Measurements from ENCODE around the gene GOLGA8F.
"Not testable (repeated sequence)": the region's sequence is repeated elsewhere in the genome, so short reads cannot be mapped to it uniquely, and the experiment has no call there.

GOLGA8F gene

DNA sequence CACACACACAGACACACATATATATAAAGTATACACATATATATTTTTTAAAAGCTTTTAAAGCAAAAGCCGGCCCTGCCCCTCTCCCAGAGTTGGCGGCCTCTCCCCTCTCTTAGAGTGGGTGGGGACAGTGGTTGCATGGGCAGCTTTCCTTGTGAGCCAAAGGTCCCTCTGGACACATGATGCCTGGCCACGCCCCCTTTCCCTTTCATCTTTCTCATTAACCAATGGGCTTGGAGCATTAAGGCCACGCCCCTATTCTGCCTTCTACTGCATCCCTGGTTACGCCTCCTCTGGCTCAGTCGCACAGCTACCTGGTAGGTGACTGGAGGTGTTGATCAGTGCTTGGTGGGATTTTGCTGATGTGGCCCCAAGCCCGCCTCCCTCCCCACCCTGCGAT is at the start of gene GOLGA8F:
Gene GOLGA8F, plus strand, starts transcription at position 301 of the 400 bp plus-strand sequence. Its CDS starts 98 bp downstream, at position 399.
- DNase-seq = not testable (repeated sequence)

- DNase-seq = not testable (repeated sequence)
Measured at GRCh38 chr15:28357984-28358383, 20.5 kb upstream of the GOLGA8F start, which contains the start of gene GOLGA6L24. Gene GOLGA6L24, minus strand, starts transcription at chr15:28358084. Its CDS starts 61 bp downstream, at chr15:28358023.

DNA sequence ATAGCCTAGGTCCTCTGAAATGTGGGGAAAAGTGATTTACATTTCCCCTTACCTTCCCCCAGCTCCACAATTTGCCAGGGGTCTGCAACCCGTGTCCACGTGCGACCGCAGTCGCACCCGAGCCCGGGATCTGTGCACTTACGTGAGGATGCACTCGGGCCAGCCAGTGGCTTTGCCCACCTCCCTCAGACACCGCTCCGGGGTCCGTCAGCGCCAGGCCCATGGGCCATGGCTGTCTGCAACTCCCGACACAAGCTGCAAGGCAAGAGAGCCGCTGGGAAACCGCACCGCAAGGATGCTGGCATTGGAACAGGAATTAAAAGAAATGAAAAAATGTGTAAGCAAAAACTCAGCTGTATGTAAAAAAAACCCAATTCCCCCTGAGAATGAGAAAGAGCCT is 13.0 kb upstream of the GOLGA8F start:
- not testable (repeated sequence) for DNase-seq

- not testable (repeated sequence) for DNase-seq
Measured at GRCh38 chr15:28380053-28380452, 1.6 kb downstream of the GOLGA8F start.

DNA sequence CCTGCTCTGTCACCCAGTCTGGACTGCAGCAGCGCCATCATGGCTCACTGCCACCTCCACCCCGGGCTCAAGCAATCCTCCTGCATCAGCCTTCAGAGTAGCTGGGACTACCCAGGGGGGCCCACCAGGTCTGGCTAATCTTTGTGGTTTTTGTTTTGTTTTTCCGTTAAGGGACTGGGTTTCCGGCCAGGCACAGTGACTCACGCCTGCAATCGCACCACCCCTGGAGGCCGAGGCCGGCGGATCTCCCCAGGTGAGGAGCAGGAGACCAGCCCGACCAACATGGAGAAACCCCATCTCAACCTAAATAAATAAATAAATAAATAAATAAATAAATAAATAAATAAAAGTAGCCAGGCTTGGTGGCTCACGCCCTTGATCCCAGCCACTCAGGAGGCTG is 17.6 kb downstream of the GOLGA8F start:
- not testable (repeated sequence) for DNase-seq

GRCh38 chr15:28402774-28403435 is 24.4 kb downstream of the GOLGA8F start:
- not testable (repeated sequence) for DNase-seq

- not testable (repeated sequence) for DNase-seq
Measured at GRCh38 chr15:28420470-28420869, 42.0 kb downstream of the GOLGA8F start.

GRCh38 chr15:28435594-28435993 is 57.1 kb downstream of the GOLGA8F start:
- DNase-seq = not testable (repeated sequence)
